ENCODE data around the gene NABP1.

NABP1 gene

GRCh38 chr2:191710411-191710900, 32.5 kb downstream of the NABP1 start:
- TF ChIP-seq CTCF (conservative IDR thresholded peaks at IDR 0.05): no peak
- TF ChIP-seq ZFX (IDR thresholded peaks at IDR 0.05): no peak
- H3K27ac ChIP-seq: no peak overlapping the region

- TF ChIP-seq CTCF (conservative IDR thresholded peaks at IDR 0.05): no peak
- TF ChIP-seq ZFX (IDR thresholded peaks at IDR 0.05): no peak
- no peak overlapping the region for H3K27ac ChIP-seq
Measured at GRCh38 chr2:191711621-191712020, 33.7 kb downstream of the NABP1 start.

GRCh38 chr2:191713837-191714236, 35.9 kb downstream of the NABP1 start:
- TF ChIP-seq ZFX (IDR thresholded peaks at IDR 0.05) (no peak), CTCF (conservative IDR thresholded peaks at IDR 0.05) (peak; percentile 33)

GRCh38 chr2:191714925-191715324, 37.0 kb downstream of the NABP1 start:
- TF ChIP-seq ZFX (IDR thresholded peaks at IDR 0.05) (no peak), CTCF (conservative IDR thresholded peaks at IDR 0.05) (no peak)
- no peak overlapping the region for H3K27ac ChIP-seq

More at GRCh38 chr2:191713837-191714236, 35.9 kb downstream of the NABP1 start:
- no peak overlapping the region for H3K27ac ChIP-seq

- no peak overlapping the region for H3K27ac ChIP-seq
- TF ChIP-seq CTCF (conservative IDR thresholded peaks at IDR 0.05) (no peak), ZFX (IDR thresholded peaks at IDR 0.05) (no peak)
Measured at GRCh38 chr2:191715471-191715870, 37.5 kb downstream of the NABP1 start.

GRCh38 chr2:191719261-191719660, 41.3 kb downstream of the NABP1 start:
- no peak overlapping the region for H3K27ac ChIP-seq
- TF ChIP-seq CTCF (conservative IDR thresholded peaks at IDR 0.05) (no peak), ZFX (IDR thresholded peaks at IDR 0.05) (no peak)

- TF ChIP-seq CTCF (conservative IDR thresholded peaks at IDR 0.05) (no peak), ZFX (IDR thresholded peaks at IDR 0.05) (no peak)
- H3K27ac ChIP-seq: no peak overlapping the region
Measured at GRCh38 chr2:191719938-191720337, 42.0 kb downstream of the NABP1 start.

All from C4-2B (cell line).